Dermis microvascular lymphatic vessel endothelial cell (primary cell): ENCODE results near the gene LANCL2. TPM values are rescaled to one million over a fixed set of nuclear protein-coding genes. Genes with fewer than 3 reads are reported as not detected.
"Not testable (repeated sequence)": the region's sequence is repeated elsewhere in the genome, so short reads cannot be mapped to it uniquely, and the experiment has no call there.

Source experiments
- DNase-seq, 2 donors: peaks; one replicate each; pipeline versions ENCODE4 v3.0.0 to v3.0.0-alpha.2; 2010; ENCODE audit warnings: low read depth in 2 of 2
- total RNA-seq: library from RNA; depleted of rRNA; stranded (reverse); fragments of >200 nt; gene quantifications from 2 replicates; pipeline ENCODE4 v1.2.1, GENCODE V29; 2014

The LANCL2 gene
- total RNA-seq, 1 donor from 2014 or later, result 14.2 TPM

DNA sequence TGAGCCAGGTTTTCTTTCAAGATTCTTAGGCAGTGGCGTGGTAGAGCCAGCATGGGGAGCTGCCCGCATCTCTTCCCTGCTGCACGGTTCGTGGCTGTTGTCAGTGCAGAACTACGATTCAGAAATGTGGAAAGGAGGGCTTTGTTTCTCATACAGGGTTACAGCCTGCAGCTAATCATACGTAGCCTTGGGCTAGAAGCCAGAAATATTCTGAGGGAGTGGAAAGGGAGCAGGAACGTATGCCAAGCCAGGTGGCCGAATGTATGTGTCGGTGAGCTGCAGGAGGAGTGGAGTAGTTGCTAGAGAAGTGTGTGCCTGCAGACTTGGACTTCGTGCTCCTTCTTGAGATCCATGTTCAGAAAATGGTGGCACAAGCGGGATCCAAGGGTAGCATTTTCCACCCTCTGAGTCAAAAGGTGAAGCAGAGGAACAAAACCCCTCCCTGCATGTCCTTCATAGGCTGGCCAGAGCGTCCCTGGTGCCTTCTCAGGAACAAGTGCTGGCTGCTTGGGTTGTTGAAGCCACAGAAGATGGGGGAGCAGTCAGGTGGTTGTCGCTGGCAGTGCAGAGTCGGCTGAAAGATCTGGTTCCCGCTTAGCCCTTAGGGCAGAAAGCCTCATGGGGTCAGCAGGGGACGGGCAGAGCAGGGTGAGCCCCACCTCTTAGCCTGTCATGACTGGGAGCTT is 40.9 kb downstream of the LANCL2 start:
- DNase-seq, result no peak

DNA sequence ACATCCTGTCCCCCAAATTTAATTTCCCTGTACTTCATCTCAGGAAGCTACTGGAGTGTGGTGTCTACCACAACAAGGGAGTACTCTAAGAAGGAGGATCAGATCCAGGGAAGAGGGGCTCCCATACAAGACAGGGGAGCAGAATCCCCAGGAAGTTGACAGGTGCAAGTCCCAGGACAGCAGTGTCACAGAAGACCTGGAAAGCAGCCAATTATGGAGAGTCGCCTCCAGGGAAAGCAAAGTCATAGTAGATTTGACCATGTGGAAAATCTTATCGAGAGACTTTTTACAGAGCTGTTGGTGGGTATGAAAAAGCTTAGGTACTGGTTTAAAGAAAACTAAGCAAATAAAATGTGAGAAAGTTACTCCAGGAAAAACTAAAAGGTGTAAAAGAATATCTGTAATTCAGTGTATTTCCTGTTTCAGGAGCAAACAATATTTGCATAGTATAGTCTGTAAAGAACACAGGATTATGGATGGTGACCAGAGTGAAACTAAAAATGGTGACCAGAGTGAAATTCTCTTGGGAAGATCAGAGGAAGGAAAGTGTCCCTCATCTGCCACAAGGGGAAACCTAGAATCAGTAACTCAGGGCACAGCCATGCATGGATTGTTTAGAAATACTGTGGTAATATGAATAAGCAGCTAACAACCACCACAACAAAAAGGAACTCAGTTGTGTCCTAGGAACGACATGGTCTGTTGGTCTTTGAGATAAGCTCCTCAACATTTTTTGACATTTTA is 44.5 kb downstream of the LANCL2 start:
- DNase-seq, result no peak

DNA sequence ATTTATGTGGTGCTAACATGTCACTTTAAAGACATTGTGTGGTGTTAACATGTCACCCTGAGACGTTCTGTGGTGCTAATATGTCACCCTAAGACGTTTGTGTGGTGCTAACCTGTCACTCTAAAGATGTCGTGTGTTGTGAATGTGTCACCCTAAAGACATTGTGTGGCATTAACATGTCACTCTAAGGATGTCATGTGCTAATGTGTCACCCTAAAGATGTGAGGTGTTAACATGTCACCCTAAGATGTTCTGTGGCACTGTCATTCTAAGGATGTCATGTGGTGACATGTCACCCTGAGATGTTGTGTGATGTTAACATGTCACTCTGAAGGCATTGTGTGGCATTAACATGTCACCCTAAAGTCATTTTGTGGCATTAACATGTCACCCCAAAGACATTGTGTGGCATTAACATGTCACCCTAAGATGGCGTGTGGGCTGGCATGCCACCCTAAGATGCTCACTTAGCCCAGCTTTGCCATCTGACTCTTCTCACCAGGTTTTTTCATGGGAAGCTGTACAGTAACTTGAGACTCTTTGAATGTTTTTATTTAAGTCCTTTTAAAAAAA is 45.6 kb downstream of the LANCL2 start:
- no peak for DNase-seq

DNA sequence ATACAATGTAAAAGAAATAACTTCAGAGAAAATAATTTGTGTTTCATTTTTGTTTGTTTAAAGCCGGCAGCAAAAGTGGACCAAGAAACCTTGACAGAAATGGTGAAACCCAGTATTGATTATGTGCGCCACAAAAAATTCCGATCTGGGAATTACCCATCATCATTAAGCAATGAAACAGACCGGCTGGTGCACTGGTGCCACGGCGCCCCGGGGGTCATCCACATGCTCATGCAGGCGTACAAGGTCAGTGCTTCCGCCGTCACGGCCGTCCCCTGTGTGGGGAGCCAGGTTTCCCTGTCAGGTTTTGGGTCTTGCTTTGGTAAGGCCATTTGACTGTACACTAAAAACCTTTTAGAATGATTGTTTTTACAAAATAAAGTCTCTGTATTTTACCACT is 46.7 kb downstream of the LANCL2 start:
- DNase-seq, result no peak

DNA sequence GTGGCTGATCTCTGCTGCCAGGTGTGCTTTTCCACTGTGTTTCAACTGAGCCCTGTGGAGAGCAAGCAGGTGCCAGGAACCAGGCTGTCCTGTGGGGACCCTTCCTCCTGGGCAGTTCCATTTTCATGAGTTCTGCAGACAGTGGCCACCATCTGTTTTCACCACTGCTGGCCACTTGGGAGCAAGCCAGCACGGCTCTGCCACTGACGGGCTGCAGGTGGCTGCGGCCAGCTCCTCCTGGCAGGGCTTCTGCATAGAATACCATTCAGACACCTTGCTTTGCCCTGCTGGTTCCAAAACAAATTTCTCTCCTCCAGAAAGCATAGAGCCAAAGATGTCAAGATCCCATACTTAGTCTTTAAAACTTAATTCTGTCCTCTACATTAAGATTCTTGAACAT is 48.3 kb downstream of the LANCL2 start:
- DNase-seq, result no peak

DNA sequence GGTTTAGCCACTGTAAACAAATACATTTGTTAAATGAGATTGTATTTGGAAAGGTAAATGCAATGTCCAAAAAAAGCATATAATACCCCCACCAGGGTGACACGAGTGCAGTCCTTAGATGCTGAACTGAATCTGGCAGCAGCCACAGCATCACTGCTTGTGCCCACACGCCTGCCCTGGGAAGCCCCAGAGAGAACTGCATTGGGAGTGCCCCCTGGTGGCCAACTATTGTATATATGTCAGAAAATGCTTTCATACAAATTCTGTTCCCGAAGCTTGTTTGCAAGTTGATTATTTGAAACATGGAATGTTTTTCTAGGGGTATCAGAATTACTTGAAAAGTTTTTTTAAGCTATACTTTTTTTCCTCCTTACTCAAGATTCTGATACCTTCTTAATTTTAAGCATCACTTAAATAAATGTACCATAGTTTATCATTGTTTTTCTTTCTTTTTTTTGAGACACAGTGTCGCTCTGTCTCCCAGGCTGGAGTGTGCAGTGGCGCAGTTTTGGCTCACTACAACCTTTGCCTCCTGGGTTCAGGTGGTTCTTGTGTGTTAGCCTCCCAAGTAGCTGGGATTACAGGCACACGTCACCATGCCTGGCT is 50.1 kb downstream of the LANCL2 start:
- DNase-seq, result peak; percentile 52 to 75

DNA sequence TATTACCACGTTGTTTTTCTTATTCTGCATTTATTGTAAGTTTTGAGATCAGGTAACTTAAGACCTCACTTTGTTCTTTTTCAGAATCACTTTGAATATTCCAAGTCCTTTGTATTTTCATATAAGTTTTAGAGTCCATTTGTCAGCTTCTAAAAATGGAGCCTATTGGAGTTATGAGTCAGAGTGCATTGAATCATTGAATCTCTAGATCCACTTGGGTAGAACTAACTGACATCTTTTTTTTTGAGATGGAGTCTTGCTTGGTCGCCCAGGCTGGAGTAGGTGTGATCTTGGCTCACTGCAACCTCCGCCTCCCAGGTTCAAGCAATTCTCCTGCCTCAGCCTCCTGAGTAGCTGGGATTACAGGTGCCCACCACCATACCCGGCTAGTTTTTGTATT is 52.3 kb downstream of the LANCL2 start:
- DNase-seq, result not testable (repeated sequence)

DNA sequence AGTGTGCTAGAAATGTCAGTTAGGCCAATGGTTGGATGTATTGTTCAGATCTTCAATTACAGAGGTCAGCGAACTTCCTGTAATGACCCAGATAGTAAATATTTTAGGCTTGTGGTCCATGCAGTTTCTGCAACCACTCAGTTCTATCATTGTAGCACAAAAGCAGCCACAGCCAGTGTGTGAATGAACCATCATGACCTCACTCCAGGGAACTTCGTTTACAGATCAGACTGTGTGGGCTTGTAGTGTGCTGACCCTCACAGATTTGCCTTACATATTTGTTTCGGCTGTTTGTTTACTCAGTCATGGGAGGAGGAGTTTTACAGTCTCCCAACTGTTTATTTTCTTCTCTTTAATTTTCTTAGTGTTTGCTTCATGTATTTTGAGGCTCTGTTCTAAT is 55.4 kb downstream of the LANCL2 start:
- no peak for DNase-seq

DNA sequence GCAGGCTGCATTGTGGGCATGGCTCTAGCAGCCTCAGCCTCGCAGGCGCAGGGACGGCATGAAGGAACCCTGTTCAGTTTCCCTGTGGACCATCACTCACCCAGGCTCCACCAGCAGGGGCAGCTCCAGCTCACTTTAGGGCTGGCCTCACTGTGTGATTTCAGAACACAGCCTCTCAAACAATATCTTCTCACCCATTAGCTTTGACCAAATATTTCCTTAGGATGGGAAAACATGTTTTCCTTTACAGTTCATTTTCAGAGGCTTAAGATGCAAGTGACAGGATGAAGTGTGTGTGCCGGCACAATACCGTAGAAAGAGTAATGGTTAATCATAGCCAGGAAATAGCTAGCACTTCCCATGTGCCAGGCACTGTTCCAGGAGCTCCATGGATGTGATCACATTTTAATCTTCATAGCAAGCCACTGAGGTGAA is 58.2 kb downstream of the LANCL2 start:
- DNase-seq, result peak in 1 of 2 donors; percentile 70

DNA sequence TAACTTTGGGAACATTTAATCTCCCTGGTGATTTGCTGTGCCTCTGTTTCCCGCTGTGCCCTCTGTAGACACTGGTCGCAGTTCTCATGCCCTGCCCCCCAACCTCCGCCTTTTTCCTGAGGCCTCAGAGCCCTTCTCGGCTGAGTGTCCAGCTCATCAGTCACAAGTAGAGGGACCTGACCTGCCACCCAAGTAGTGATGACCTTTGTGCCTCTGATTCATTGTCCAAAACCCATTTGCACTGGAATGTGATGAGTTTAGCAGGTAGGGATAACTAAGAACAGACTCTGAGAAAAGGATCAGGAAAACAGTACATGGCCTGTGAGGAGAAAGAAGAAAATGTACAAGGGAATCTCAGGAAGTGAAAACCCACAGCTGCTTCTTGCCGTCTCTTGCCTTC is 58.8 kb downstream of the LANCL2 start:
- DNase-seq, result no peak

DNA sequence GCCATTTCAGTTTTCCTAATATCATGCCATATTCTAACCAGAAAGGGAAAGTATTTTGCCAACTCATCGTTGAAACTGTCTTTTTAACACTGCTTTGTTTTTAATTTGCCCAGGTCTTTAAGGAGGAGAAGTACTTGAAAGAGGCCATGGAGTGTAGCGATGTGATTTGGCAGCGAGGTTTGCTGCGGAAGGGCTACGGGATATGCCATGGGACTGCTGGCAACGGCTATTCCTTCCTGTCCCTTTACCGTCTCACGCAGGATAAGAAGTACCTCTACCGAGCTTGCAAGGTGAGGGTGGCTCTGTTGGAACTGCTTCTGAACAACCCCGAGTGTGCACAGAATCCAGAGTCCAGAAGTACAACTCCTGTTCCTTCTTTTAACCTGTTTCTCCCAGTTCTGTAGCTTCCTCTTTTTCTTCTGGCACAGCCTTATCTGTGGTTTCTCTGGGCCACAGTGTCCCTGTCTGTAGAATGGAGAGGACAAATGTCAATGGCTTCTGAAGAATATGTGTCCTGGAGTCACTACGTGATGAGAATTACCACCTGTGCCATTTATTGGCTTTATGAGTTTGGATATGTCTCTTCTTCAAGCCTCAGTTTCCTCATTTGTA is 60.1 kb downstream of the LANCL2 start:
- no peak for DNase-seq

DNA sequence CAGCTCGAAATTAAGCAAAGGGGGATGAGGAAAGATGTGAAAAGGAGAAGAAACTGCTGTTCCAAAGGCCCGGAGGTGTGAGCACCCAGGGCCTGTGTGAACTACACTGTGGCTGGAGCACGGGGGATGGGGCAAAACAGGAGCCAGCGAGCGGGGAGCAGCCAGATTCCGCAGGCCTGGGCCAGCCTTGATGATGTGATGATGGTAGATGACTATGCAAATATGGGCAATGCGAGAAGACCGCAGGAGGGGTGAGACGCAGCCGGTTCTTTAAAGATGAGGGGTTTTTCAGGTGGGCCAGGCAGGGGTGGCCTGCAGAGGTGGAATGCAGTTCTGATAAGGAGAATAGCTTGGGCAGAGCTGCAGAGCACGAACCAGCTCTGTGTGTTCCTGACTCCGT is 61.5 kb downstream of the LANCL2 start:
- no peak for DNase-seq

DNA sequence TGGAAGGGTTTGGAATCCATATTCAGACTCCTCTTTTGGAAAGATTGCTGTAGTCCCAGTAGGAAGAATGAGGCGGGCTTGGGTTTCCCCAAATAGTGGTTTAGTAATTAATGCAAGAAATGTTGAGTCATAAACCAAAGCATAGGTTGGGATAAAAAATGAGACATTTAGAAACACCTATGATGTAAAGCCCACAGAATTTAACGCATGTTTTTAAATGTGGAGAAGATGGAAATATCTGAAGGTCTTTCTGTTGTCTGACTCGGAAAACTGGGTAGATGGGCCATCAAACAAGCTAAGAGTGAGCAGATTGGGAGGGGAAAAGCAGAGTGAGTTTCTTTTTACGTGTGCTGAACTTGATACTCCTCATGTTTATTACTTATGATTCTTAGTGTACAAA is 62.2 kb downstream of the LANCL2 start:
- no peak for DNase-seq

DNA sequence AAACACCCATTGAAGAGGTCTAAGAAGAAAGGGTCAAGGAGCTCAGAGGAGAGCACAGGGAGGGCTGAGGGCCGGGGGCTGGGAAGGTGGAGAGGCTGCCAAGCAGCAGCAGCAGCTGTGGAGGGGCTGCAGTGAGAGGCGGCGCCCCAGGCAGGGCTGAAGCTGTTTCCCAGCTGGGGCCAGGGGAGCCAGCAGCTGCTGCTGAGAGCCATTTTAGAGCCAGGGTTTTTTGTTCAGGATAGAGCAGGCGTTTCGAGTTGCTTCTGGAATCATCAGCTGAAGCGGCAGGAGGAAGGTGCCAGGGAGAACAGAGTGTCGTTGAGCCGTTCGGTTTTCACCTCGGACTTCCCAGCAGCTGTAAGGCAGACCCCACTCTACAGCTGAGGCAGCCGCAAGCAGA is 62.7 kb downstream of the LANCL2 start:
- DNase-seq, result no peak

DNA sequence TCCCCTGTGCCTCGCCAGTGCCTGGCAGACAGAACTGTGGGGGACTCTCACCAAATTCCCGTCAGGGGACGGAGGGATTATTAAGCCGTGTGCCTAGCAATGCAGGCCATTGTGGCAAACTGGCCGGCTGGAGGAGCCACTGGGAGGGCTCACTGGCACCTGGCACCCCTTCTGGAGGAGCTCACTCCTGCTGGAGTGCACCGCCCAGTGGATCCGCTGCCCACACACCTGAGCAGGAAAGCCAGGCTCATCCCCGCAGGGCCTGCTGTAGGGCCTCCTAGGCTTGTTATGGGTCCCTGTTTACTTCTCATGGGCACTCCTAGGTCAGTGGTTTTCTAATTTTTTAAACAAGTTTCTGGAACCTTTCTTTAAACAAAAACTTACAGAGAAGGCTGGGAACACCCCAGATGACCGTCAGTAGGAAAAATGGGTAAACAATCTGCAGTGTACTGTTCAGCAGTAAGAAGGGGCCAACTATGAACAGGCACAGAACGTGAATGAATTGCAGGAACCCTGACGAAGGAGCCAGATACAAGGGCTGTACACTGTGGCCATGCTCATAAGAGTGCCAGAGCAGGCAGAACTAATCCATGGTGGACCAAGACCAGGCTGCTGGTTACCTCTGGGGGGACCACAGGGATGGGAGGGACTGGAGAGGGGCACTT is 64.8 kb downstream of the LANCL2 start:
- no peak for DNase-seq

DNA sequence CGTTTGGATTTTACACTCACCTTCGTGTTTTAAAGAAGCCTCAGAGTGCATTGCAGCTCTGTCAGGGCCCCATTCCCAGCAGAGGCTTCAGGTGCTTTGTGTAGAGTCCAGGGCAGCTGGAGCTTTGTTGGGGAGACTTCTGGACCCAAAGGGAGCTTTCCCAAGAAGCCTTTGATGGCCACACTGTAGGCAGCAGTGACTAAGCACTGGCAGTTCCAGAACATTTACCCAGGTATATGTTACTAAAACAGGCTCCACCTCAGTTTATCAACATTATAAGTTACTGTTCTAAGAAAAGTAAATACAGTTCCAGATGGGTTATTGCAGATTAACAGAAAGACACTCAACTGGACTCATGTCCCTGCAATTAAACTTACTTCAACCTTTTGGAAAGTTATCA is 66.8 kb downstream of the LANCL2 start:
- DNase-seq, result no peak

DNA sequence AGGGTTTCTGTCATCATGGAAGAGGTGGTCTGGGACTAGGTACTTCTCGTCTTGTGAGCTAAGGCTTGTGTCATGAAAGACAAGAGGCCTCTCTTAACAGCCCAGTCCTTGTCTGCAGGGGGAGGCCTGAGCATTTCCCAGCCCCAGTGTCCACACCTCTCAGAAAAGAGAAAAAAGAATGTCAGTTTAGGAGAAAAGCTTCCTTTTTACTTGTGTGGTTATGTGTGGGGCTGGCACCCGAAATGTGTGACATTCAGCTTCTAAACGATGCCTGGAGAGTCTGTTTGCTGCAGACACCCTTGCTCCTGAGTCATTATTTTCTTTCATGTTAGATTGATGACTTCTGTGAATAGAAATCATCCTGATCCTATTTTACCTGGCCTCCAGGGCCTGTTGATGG is 67.4 kb downstream of the LANCL2 start:
- no peak for DNase-seq

DNA sequence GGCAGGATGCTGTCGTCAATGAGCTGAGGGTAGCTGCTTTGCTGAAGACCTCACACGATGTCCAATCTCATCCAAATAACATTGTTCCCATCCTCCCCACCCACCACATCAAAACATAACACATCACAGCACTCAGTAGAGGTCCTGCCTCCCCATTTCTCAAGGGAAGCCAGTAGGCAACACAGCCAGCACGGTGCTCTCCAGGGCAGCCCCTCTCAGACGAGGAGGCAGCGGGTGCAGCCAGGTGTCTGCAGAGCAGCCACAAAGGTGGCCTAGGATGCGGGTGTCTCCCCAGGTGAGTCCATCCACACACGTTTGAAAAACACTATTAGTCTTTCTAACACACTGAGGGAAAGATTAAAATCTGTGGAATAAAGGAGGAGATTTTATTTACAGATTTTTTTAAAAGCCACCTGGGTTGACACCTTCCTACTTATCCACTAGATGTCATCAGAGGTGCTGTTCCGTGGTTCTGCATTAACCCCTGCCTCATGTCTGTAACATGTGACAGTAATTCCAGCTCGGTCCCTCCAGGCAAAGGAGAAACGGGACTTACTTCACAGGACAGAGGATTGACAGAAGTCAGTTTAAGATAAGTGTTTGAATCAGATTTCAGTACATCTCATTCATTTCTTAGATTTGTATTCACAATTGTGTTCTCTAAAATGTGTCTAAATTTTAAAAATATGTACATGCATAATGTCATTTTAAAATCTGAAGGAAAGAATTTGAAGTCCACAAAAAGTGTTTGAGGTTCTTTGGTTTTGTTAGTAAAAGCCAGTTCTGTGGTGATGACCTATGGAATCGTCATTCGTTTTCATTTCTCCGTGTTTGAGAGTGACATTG is 68.0 kb downstream of the LANCL2 start:
- peak; percentile 45 to 57 for DNase-seq

DNA sequence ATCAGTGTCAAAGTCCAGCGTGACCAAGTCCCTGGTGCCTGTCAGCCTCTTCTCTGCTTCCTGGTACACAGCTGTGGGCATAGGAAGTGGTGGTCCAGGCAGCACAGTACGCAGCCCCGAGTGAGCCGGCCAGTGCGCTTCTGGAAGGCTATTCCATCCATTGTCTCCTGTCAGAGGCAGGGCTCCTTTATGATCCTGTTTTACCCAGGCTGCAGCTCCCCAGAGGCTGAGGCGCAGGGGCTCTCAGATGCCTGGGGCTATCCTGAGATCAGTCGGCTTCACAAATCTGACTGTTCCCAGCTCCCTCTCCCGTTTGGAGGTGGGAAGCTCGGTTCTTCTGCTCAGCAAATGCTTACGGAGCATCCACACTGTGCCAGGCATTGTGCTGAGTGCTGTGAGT is 70.3 kb downstream of the LANCL2 start:
- DNase-seq, result no peak

DNA sequence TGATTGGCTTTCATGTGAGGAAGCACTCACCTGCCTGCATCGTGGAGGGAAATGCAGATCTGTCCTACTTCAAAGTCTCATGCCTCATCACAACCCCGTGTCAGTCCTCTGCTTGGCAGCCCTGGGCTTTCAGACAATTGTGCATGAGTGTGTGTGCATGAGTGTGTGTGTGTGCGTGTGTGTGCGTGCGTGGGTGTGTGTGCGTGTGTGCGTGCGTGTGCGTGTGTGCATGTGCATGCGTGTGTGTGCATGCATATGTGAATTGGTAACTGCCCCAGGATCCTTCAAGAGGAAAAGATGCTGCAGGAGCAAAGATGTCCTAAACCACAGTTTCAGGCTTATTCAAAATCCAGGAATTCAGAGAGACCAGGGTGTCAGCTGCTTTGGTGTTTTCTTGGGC is 71.3 kb downstream of the LANCL2 start:
- no peak for DNase-seq

DNA sequence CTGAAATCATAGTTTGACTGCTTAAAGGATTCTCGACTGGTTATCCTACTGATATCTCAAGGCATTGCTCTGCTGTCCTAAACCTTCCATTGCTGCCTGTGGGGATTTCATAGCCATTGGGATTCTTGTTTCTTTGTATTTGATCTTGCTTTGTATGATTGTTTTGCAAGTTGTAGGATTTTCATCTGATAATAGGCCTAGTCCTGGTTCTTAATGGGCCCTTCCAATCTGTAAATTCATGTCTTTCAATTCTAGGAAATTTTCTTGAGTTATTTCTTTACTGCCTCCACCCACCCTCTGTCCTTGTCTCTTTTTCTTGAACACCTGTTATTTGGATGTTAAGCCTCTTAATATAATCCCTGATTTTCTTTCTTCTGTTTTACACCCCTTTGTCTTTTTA is 72.2 kb downstream of the LANCL2 start:
- no peak for DNase-seq
